GM23338 (cell line): ENCODE results near the gene HSPE1. TPM values are rescaled to one million over a fixed set of nuclear protein-coding genes. Genes with fewer than 3 reads are reported as not detected.

Experiments
- ATAC-seq: fragments of 200-7000 bp; cut with Tn5 transposase; 3 replicates; pipeline ENCODE4 v1.9.1; 2020
- DNase-seq: peaks from one replicate; pipeline ENCODE4 v3.0.0-alpha.2; 2015; ENCODE audit warnings: low spot score
- H2AFZ ChIP-seq: fragments of 200-600 bp; sonication (generic); 2 replicates; pipeline ENCODE4 v1.8.0; 2016; ENCODE audit warnings: antibody characterized with exemption, mild to moderate bottlenecking, moderate library complexity
- H3F3A ChIP-seq: fragments of 200-600 bp; sonication (generic); replicated peaks from 2 replicates; pipeline ENCODE4 v1.8.0; 2017; ENCODE audit warnings: antibody characterized with exemption, mixed run types, low read depth
- H3K27ac ChIP-seq: fragments of 200-600 bp; sonication (generic); 2 replicates; pipeline ENCODE4 v1.6.1; 2016; ENCODE audit warnings: low read depth
- H3K27me3 ChIP-seq: fragments of 200-600 bp; sonication (generic); 2 replicates; pipeline ENCODE4 v1.8.0; 2016; ENCODE audit warnings: mild to moderate bottlenecking, mixed run types, moderate library complexity; ENCODE audit not compliant: insufficient read depth
- H3K36me3 ChIP-seq: fragments of 200-600 bp; sonication (generic); 2 replicates; pipeline ENCODE4 v1.8.0; 2016; ENCODE audit warnings: mild to moderate bottlenecking; ENCODE audit not compliant: insufficient read depth
- H3K4me1 ChIP-seq: fragments of 200-600 bp; sonication (generic); 2 replicates; pipeline ENCODE4 v1.8.0; 2016; ENCODE audit warnings: mild to moderate bottlenecking, moderate library complexity; ENCODE audit not compliant: insufficient read depth
- H3K4me2 ChIP-seq: fragments of 200-600 bp; sonication (generic); 2 replicates; pipeline ENCODE4 v1.7.1; 2017; ENCODE audit warnings: mixed run types
- H3K4me3 ChIP-seq: fragments of 200-600 bp; sonication (generic); 2 replicates; pipeline ENCODE4 v1.6.1; 2016; ENCODE audit warnings: mixed run types
- H3K79me2 ChIP-seq: fragments of 200-600 bp; sonication (generic); replicated peaks from 2 replicates; pipeline ENCODE4 v1.8.0; 2017; ENCODE audit warnings: mild to moderate bottlenecking; ENCODE audit not compliant: insufficient read depth
- H3K9me2 ChIP-seq: fragments of 200-600 bp; sonication (generic); 2 replicates; pipeline ENCODE4 v1.8.0; 2017; ENCODE audit not compliant: insufficient read depth
- H4K20me1 ChIP-seq: fragments of 200-600 bp; sonication (generic); replicated peaks from 2 replicates; pipeline ENCODE4 v1.8.0; 2017; ENCODE audit warnings: mild to moderate bottlenecking; ENCODE audit not compliant: insufficient read depth
- H3K27ac Mint-ChIP-seq: 2 replicates; pipeline ENCODE4 v1.8.0; 2020; ENCODE audit warnings: inconsistent platforms, mild to moderate bottlenecking, moderate library complexity, mixed read lengths
- H3K27me3 Mint-ChIP-seq: 3 replicates; pipeline ENCODE4 v1.8.0; 2022; ENCODE audit warnings: low read depth, mild to moderate bottlenecking, moderate library complexity, mixed read lengths, inconsistent platforms; ENCODE audit not compliant: insufficient read depth, poor library complexity
- H3K36me3 Mint-ChIP-seq: 3 replicates; pipeline ENCODE4 v1.8.0; 2021; ENCODE audit warnings: low read depth, mild to moderate bottlenecking, inconsistent platforms, moderate library complexity, mixed read lengths
- H3K4me1 Mint-ChIP-seq: 3 replicates; pipeline ENCODE4 v1.8.0; 2020; ENCODE audit warnings: mild to moderate bottlenecking, inconsistent platforms, mixed read lengths
- H3K4me3 Mint-ChIP-seq: 3 replicates; pipeline ENCODE4 v1.8.0; 2021; ENCODE audit warnings: moderate library complexity, mild to moderate bottlenecking, inconsistent platforms, mixed read lengths
- H3K9me3 Mint-ChIP-seq: 3 replicates; pipeline ENCODE4 v1.8.0; 2020; ENCODE audit warnings: moderate library complexity, mild to moderate bottlenecking, inconsistent platforms, mixed read lengths
- CREB1 ChIP-seq: fragments of 250-450 bp; sonication (Bioruptor Pico); IDR thresholded peaks from 2 replicates; pipeline ENCODE4 v1.5.0; 2020; ENCODE audit warnings: low read depth, mild to moderate bottlenecking, moderate library complexity
- ETS1 ChIP-seq: IDR thresholded peaks from 2 replicates; pipeline ENCODE4 v1.6.1; 2016; ENCODE audit warnings: antibody characterized with exemption
- EZH2 ChIP-seq: fragments of 200-600 bp; sonication (generic); IDR thresholded peaks from one replicate; pipeline ENCODE4 v1.8.0; 2017; ENCODE audit warnings: antibody characterized with exemption, mild to moderate bottlenecking, low read depth; ENCODE audit not compliant: unreplicated experiment
- EZH2phosphoT487 ChIP-seq: fragments of 200-600 bp; sonication (generic); IDR thresholded peaks from one replicate; pipeline ENCODE4 v1.8.1; 2018; ENCODE audit warnings: antibody characterized with exemption; ENCODE audit not compliant: unreplicated experiment
- JUNB ChIP-seq: IDR thresholded peaks from one replicate; pipeline ENCODE4 v1.6.1; 2016; ENCODE audit warnings: antibody characterized with exemption; ENCODE audit not compliant: unreplicated experiment
- NANOG ChIP-seq: IDR thresholded peaks from 2 replicates; pipeline ENCODE4 v1.6.1; 2016; ENCODE audit warnings: antibody characterized with exemption, borderline replicate concordance
- POLR2AphosphoS5 ChIP-seq: IDR thresholded peaks from 2 replicates; pipeline ENCODE4 v1.6.1; 2016; ENCODE audit warnings: antibody characterized with exemption, low read depth
- STAT1 ChIP-seq: IDR thresholded peaks from one replicate; pipeline ENCODE4 v1.6.1; 2016; ENCODE audit warnings: antibody characterized with exemption; ENCODE audit not compliant: unreplicated experiment
- ZNF114 ChIP-seq: fragments of 250-450 bp; sonication (Bioruptor Pico); IDR thresholded peaks from 2 replicates; pipeline ENCODE4 v1.5.0; 2020; ENCODE audit warnings: mild to moderate bottlenecking, moderate library complexity
- ZNF331 ChIP-seq: fragments of 250-450 bp; sonication (Bioruptor Pico); IDR thresholded peaks from 2 replicates; pipeline ENCODE4 v1.5.0; 2020; ENCODE audit warnings: low read depth, mild to moderate bottlenecking, moderate library complexity
- ZNF462 ChIP-seq: fragments of 250-450 bp; sonication (Bioruptor Pico); IDR thresholded peaks from 2 replicates; pipeline ENCODE4 v1.5.0; 2020; ENCODE audit warnings: mild to moderate bottlenecking, moderate library complexity
- polyA plus RNA-seq: library from polyadenylated mRNA; unstranded; fragments of >200 nt; fragmentation: Nextera tagmentation; extraction: Ambion mirVana; gene quantifications from 2 replicates; pipeline ENCODE4 v1.2.1, GENCODE V29; 2016
- total RNA-seq: library from RNA; depleted of rRNA; stranded (reverse); fragments of >200 nt; shearing (Covaris generic); gene quantifications from 2 replicates; pipeline ENCODE4 v1.2.3, GENCODE V29; 2014
- TF ChIP-seq, protein P1 (sequence below): IDR thresholded peaks from one replicate; pipeline ENCODE4 v1.6.1; 2018; ENCODE audit warnings: antibody characterized with exemption; ENCODE audit not compliant: unreplicated experiment
- TF ChIP-seq, protein P2 (sequence below), 2 experiments: fragments of 200-600 bp in 1 of 2; sonication (generic) in 1 of 2; conservative IDR thresholded peaks; 2 replicates each; pipeline versions ENCODE4 v1.5.1 to v1.6.1; 2016 to 2017; ENCODE audit warnings: antibody characterized with exemption in 2 of 2, low read depth in 2 of 2, mild to moderate bottlenecking in 2 of 2, moderate library complexity in 1 of 2

The HSPE1 gene
- total and polyA plus RNA-seq, 2 experiments from 2014 or later, result 328 to 1,529 TPM

GRCh38 chr2:197517150-197517549 is 17.0 kb downstream of the HSPE1 start:
- TF ChIP-seq, protein P1, sequence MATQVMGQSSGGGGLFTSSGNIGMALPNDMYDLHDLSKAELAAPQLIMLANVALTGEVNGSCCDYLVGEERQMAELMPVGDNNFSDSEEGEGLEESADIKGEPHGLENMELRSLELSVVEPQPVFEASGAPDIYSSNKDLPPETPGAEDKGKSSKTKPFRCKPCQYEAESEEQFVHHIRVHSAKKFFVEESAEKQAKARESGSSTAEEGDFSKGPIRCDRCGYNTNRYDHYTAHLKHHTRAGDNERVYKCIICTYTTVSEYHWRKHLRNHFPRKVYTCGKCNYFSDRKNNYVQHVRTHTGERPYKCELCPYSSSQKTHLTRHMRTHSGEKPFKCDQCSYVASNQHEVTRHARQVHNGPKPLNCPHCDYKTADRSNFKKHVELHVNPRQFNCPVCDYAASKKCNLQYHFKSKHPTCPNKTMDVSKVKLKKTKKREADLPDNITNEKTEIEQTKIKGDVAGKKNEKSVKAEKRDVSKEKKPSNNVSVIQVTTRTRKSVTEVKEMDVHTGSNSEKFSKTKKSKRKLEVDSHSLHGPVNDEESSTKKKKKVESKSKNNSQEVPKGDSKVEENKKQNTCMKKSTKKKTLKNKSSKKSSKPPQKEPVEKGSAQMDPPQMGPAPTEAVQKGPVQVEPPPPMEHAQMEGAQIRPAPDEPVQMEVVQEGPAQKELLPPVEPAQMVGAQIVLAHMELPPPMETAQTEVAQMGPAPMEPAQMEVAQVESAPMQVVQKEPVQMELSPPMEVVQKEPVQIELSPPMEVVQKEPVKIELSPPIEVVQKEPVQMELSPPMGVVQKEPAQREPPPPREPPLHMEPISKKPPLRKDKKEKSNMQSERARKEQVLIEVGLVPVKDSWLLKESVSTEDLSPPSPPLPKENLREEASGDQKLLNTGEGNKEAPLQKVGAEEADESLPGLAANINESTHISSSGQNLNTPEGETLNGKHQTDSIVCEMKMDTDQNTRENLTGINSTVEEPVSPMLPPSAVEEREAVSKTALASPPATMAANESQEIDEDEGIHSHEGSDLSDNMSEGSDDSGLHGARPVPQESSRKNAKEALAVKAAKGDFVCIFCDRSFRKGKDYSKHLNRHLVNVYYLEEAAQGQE, result no peak
- TF ChIP-seq ZNF114 (CRISPR knock-in tag), result no peak
- no peak for TF ChIP-seq POLR2AphosphoS5
- TF ChIP-seq EZH2, result no peak
- no peak for TF ChIP-seq CREB1 (CRISPR knock-in tag)
- TF ChIP-seq JUNB, result no peak
- no peak for TF ChIP-seq STAT1
- TF ChIP-seq ZNF462 (CRISPR knock-in tag), result no peak
- no peak for TF ChIP-seq EZH2phosphoT487
- TF ChIP-seq, protein P2, sequence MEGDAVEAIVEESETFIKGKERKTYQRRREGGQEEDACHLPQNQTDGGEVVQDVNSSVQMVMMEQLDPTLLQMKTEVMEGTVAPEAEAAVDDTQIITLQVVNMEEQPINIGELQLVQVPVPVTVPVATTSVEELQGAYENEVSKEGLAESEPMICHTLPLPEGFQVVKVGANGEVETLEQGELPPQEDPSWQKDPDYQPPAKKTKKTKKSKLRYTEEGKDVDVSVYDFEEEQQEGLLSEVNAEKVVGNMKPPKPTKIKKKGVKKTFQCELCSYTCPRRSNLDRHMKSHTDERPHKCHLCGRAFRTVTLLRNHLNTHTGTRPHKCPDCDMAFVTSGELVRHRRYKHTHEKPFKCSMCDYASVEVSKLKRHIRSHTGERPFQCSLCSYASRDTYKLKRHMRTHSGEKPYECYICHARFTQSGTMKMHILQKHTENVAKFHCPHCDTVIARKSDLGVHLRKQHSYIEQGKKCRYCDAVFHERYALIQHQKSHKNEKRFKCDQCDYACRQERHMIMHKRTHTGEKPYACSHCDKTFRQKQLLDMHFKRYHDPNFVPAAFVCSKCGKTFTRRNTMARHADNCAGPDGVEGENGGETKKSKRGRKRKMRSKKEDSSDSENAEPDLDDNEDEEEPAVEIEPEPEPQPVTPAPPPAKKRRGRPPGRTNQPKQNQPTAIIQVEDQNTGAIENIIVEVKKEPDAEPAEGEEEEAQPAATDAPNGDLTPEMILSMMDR (conservative IDR thresholded peaks at IDR 0.05; ENCODE audit: low read depth in 2 of 2), result no peak
- no peak for TF ChIP-seq ETS1
- TF ChIP-seq NANOG, result no peak
- TF ChIP-seq ZNF331 (CRISPR knock-in tag), result no peak
- H3K4me1 ChIP-seq, result peaks cover 25% of the 10 kb centered on the region
- 0 out of 2 replicates have a peak, but pooled peaks cover 9% of the 10 kb centered on the region for H3K36me3 ChIP-seq
- Mint-ChIP-seq H3K9me3 (peaks cover 3% of the 10 kb centered on the region; the same call in 2 of the 3 replicates), H3K4me3 (peak overlapping the region; percentile 96), H3K27me3 (peaks cover 9% of the 10 kb centered on the region), H3K36me3 (peaks cover 27% of the 10 kb centered on the region), H3K4me1 (peaks cover 37% of the 10 kb centered on the region), H3K27ac (no peak overlapping the region)
- H2AFZ ChIP-seq, result no peak overlapping the region
- H3F3A ChIP-seq, result peaks cover 13% of the 10 kb centered on the region; the same call in 1 of the 2 replicates
- peak overlapping the region; percentile 93 for H3K4me2 ChIP-seq
- no peaks in the 10 kb centered on the region for H3K9me2 ChIP-seq
- H4K20me1 ChIP-seq, result peaks cover 14% of the 10 kb centered on the region
- peak overlapping the region; percentile 86 for H3K4me3 ChIP-seq
- no peaks in the 10 kb centered on the region for H3K27me3 ChIP-seq
- no peak for DNase-seq
- ATAC-seq, result no peak
- peaks cover 59% of the 10 kb centered on the region for H3K79me2 ChIP-seq
- no peak overlapping the region for H3K27ac ChIP-seq
